GM12878 (cell line): Measurements from ENCODE around the gene TSEN54. TPM values are rescaled to one million over a fixed set of nuclear protein-coding genes. Genes with fewer than 3 reads are reported as not detected.
A peak's percentile ranks its signal among the peaks of the same experiment; 100 is the strongest.

Experiments used
- ATF7 ChIP-seq: fragments of 450-650 bp; IDR thresholded peaks from 2 replicates; pipeline ENCODE4 v1.6.1; 2016; ENCODE audit warnings: low read depth, mild to moderate bottlenecking
- BACH1 ChIP-seq: fragments of 450-650 bp; IDR thresholded peaks from 2 replicates; pipeline ENCODE4 v1.6.1; 2017; ENCODE audit warnings: mild to moderate bottlenecking, borderline replicate concordance
- BCLAF1 ChIP-seq: fragments of 450-650 bp; IDR thresholded peaks from 2 replicates; pipeline ENCODE4 v1.6.1; 2017; ENCODE audit warnings: antibody characterized with exemption, mild to moderate bottlenecking, moderate library complexity
- BRCA1 ChIP-seq: IDR thresholded peaks from 2 replicates; pipeline ENCODE4 v1.6.1; 2011; ENCODE audit warnings: low read depth, low read length, improper control_type of control experiment
- CEBPZ ChIP-seq: fragments of 150-350 bp; IDR thresholded peaks from 2 replicates; pipeline ENCODE4 v1.6.1; 2016; ENCODE audit warnings: low read depth, low read length
- E2F4 ChIP-seq: IDR thresholded peaks from 2 replicates; pipeline ENCODE4 v1.6.1; 2012; ENCODE audit warnings: low read depth, low read length, improper control_type of control experiment
- HDAC2 ChIP-seq: fragments of 200-600 bp; sonication (generic); IDR thresholded peaks from 2 replicates; pipeline ENCODE4 v1.6.1; 2017
- KDM1A ChIP-seq: fragments of 200-600 bp; sonication (generic); IDR thresholded peaks from 2 replicates; pipeline ENCODE4 v1.6.1; 2016; ENCODE audit warnings: borderline replicate concordance
- MEF2A ChIP-seq: IDR thresholded peaks from 2 replicates; pipeline ENCODE4 v1.6.1; 2011; ENCODE audit warnings: low read depth, mild to moderate bottlenecking, low read length, moderate library complexity; ENCODE audit not compliant: insufficient read depth
- MLLT1 ChIP-seq: fragments of 450-650 bp; IDR thresholded peaks from 2 replicates; pipeline ENCODE4 v1.6.1; 2016; ENCODE audit warnings: mild to moderate bottlenecking
- MXI1 ChIP-seq: fragments of 150-350 bp; IDR thresholded peaks from 2 replicates; pipeline ENCODE4 v1.6.1; 2011; ENCODE audit warnings: low read depth, mild to moderate bottlenecking, inconsistent platforms, low read length, improper control_type of control experiment
- NFIC ChIP-seq: IDR thresholded peaks from 2 replicates; pipeline ENCODE4 v1.6.1; 2012; ENCODE audit warnings: low read depth, mild to moderate bottlenecking, inconsistent platforms, low read length, moderate library complexity
- NRF1 ChIP-seq: conservative IDR thresholded peaks from 2 replicates; pipeline ENCODE4 v1.6.1; 2011; ENCODE audit warnings: mild to moderate bottlenecking, low read depth, low read length, improper control_type of control experiment
- SIN3A ChIP-seq: IDR thresholded peaks from 2 replicates; pipeline ENCODE4 v1.6.1; 2012; ENCODE audit warnings: low read depth, low read length, improper control_type of control experiment
- TCF3 ChIP-seq: IDR thresholded peaks from 2 replicates; pipeline ENCODE4 v1.6.1; 2012; ENCODE audit warnings: low read depth, mild to moderate bottlenecking, low read length, borderline replicate concordance; ENCODE audit not compliant: insufficient read depth
- YY1 ChIP-seq: IDR thresholded peaks from 2 replicates; pipeline ENCODE4 v1.6.1; 2011; ENCODE audit warnings: low read depth, mild to moderate bottlenecking, low read length
- polyA plus RNA-seq, 11 experiments: library from polyadenylated mRNA; depleted of rRNA in 4 of 11; unstranded in 6 of 11; stranded (reverse) in 5 of 11; fragments of >200 nt; fragmentation: Nextera tagmentation in 4 of 11; fragmentation: Illumina TruSeq in 1 of 11; extraction: Ambion mirVana in 4 of 11; extraction: Trizol in 1 of 11; gene quantifications; 1 replicate in 1 of 11; 2 replicates in 10 of 11; pipeline versions ENCODE4 v1.2.1 to v1.2.3, GENCODE V29; 2011 to 2016; ENCODE audit warnings: inconsistent platforms in 2 of 11, missing spikeins in 2 of 11, low read depth in 1 of 11
- total RNA-seq, 4 experiments: library from RNA; depleted of rRNA in 3 of 4; stranded (reverse); fragments of >200 nt in 3 of 4; fragmentation: Illumina TruSeq in 1 of 4; extraction: Trizol in 1 of 4; gene quantifications; 2 replicates each; pipeline versions ENCODE4 v1.2.1 to v1.2.3, GENCODE V29; 2013 to 2021
- TF ChIP-seq, protein P1 (sequence below): fragments of 450-650 bp; formaldehyde crosslinking; IDR thresholded peaks from 2 replicates; pipeline ENCODE4 v1.5.0; 2022; ENCODE audit warnings: mild to moderate bottlenecking, missing genetic modification characterization
- TF ChIP-seq, protein P2 (sequence below): fragments of 450-650 bp; IDR thresholded peaks from 2 replicates; pipeline ENCODE4 v1.6.1; 2016; ENCODE audit warnings: mild to moderate bottlenecking

Gene TSEN54
- total and polyA plus RNA-seq, 10 of the 15 experiments (the other 5 are each of a cell fraction or from before 2014, with no cell fraction given) = 7.1 to 48.0 (median 41.1) TPM

- peak; percentile 13; the same call in 1 of the 2 replicates for TF ChIP-seq NRF1
- no peak for TF ChIP-seq CEBPZ
- TF ChIP-seq MXI1 = no peak
- no peak for TF ChIP-seq KDM1A
- TF ChIP-seq YY1 = peak; percentile 75
- no peak for TF ChIP-seq SIN3A
- peak; percentile 66; the same call in 1 of the 2 replicates for TF ChIP-seq MLLT1
- no peak for TF ChIP-seq BCLAF1
- no peak for TF ChIP-seq TCF3
- no peak for TF ChIP-seq HDAC2
- TF ChIP-seq, protein P1, sequence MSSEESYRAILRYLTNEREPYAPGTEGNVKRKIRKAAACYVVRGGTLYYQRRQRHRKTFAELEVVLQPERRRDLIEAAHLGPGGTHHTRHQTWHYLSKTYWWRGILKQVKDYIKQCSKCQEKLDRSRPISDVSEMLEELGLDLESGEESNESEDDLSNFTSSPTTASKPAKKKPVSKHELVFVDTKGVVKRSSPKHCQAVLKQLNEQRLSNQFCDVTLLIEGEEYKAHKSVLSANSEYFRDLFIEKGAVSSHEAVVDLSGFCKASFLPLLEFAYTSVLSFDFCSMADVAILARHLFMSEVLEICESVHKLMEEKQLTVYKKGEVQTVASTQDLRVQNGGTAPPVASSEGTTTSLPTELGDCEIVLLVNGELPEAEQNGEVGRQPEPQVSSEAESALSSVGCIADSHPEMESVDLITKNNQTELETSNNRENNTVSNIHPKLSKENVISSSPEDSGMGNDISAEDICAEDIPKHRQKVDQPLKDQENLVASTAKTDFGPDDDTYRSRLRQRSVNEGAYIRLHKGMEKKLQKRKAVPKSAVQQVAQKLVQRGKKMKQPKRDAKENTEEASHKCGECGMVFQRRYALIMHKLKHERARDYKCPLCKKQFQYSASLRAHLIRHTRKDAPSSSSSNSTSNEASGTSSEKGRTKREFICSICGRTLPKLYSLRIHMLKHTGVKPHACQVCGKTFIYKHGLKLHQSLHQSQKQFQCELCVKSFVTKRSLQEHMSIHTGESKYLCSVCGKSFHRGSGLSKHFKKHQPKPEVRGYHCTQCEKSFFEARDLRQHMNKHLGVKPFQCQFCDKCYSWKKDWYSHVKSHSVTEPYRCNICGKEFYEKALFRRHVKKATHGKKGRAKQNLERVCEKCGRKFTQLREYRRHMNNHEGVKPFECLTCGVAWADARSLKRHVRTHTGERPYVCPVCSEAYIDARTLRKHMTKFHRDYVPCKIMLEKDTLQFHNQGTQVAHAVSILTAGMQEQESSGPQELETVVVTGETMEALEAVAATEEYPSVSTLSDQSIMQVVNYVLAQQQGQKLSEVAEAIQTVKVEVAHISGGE (CRISPR knock-in tag) = no peak
- TF ChIP-seq, protein P2, sequence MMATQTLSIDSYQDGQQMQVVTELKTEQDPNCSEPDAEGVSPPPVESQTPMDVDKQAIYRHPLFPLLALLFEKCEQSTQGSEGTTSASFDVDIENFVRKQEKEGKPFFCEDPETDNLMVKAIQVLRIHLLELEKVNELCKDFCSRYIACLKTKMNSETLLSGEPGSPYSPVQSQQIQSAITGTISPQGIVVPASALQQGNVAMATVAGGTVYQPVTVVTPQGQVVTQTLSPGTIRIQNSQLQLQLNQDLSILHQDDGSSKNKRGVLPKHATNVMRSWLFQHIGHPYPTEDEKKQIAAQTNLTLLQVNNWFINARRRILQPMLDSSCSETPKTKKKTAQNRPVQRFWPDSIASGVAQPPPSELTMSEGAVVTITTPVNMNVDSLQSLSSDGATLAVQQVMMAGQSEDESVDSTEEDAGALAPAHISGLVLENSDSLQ = no peak
- TF ChIP-seq BACH1 = peak; percentile 79
- TF ChIP-seq ATF7 = no peak
- TF ChIP-seq NFIC = no peak
- no peak for TF ChIP-seq MEF2A
- TF ChIP-seq E2F4 = no peak
- no peak for TF ChIP-seq BRCA1
These were observed at the start of gene TSEN54 (continued) for GRCh38 chr17:75516255-75516618.
